ENCODE results near the gene SDK2.

Gene SDK2

DNA sequence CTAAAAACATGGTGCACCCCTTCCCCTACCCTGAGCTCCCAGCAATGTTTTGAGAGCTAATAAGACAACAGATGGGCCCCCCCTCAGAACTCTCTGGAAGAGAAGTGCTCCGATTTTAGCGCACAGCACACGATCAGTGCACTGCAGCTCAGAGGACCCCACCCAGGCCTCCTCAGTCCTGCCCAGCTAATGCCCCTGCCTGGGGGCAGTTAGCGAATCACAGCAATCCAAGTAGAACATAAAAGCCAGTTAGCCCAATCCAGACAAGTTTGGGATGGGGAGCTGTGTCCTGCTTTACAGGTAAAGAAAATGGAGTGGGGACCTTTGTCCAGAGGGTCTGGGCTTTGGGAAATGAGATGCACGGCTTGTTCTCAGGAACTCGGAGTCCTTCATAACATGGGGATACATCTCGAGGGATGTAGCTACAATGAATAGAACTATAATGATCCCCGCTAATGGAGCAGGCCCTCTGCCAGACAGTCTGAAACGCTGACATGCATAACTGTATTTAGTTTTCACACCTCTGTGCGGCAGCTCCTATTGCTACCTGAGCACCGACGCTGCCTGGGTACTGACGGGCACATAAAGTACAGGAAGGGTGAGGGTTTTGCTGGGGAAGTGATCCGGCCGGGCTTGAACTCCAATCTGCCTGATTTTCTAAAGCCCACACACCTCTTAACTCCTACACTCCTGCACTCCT lies 302.7 kb downstream of the SDK2 start:
- Histone ChIP-seq H3K27me3 (no peaks in the 10 kb centered on the region), H3K9me3 (no peaks in the 10 kb centered on the region), H3K4me3 (ENCODE audit: low read depth, low read length) (no peak overlapping the region), H3K36me3 (no peaks in the 10 kb centered on the region), H3K4me1 (peaks cover 31% of the 10 kb centered on the region)
- TF ChIP-seq, protein P1, sequence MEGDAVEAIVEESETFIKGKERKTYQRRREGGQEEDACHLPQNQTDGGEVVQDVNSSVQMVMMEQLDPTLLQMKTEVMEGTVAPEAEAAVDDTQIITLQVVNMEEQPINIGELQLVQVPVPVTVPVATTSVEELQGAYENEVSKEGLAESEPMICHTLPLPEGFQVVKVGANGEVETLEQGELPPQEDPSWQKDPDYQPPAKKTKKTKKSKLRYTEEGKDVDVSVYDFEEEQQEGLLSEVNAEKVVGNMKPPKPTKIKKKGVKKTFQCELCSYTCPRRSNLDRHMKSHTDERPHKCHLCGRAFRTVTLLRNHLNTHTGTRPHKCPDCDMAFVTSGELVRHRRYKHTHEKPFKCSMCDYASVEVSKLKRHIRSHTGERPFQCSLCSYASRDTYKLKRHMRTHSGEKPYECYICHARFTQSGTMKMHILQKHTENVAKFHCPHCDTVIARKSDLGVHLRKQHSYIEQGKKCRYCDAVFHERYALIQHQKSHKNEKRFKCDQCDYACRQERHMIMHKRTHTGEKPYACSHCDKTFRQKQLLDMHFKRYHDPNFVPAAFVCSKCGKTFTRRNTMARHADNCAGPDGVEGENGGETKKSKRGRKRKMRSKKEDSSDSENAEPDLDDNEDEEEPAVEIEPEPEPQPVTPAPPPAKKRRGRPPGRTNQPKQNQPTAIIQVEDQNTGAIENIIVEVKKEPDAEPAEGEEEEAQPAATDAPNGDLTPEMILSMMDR (IDR thresholded peaks at IDR 0.05; ENCODE audit: low read depth, low read length): no peak
- DNase-seq: no peak

DNA sequence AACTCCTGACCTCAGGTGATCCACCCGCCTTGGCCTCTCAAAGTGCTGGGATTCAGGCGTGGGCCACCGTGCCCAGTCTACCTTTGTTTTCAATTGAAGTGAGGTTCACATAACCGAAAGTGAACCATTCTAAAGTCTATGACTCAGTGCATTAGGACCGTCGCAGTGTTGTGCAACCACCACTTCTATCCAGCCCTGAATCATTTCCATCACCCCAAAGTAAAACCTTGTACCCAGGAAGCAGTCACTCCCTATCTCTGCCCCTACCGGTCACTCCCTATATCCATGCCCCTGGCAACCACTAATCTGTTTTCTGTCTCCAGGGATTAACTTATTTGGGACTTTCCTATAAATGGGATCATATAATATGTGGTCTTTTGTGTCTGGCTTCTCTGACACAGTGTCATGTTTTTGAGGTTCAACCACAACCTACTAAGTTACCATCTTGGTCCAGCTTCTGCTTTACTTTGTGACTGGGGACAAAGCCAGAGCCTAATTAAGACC lies 304.1 kb downstream of the SDK2 start:
- H3K27me3 ChIP-seq: no peaks in the 10 kb centered on the region
- H3K4me3 ChIP-seq (ENCODE audit: low read depth, low read length): no peak overlapping the region
- TF ChIP-seq, protein P1 (IDR thresholded peaks at IDR 0.05; ENCODE audit: low read depth, low read length): peak; percentile 28; the same call in 1 of the 2 replicates
- H3K36me3 ChIP-seq: no peaks in the 10 kb centered on the region
- H3K4me1 ChIP-seq: peaks cover 31% of the 10 kb centered on the region
- DNase-seq: no peak
- no peaks in the 10 kb centered on the region for H3K9me3 ChIP-seq

DNA sequence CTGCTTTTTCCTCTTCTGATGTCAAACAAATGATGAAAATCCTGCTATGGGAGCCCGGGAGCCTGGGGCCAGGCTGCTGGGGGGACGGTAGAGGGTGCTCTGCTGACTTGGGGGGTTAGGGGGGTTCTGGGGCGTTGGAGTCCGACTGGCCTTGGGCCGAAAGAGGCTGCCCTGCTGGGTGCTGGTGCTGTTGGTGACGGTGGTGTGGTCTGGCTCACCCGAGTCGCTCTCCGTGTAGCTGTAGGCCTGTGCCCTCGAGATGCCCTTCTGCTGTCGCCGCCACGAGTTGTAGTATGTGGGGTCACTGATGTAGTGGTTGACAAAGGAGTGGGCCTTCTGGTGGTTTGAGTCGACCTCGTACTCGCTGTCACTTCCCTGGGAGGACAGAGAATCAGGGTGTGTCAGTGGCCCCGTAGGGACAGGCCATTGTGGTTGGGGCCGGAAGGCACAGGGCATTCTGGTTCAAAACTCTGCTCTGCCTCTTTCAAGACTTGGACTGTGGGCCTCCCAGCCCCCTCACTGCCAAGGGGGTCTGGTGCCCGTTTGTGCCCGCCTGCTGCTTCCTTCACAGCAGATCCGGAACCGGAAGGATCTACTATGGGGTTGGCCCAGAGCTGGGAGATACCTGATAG lies 305.6 kb downstream of the SDK2 start:
- Histone ChIP-seq H3K9me3 (no peaks in the 10 kb centered on the region), H3K4me3 (ENCODE audit: low read depth, low read length) (no peak overlapping the region), H3K4me1 (peaks cover 25% of the 10 kb centered on the region), H3K27me3 (no peaks in the 10 kb centered on the region), H3K36me3 (no peaks in the 10 kb centered on the region)
- no peak for DNase-seq
- TF ChIP-seq, protein P1 (IDR thresholded peaks at IDR 0.05; ENCODE audit: low read depth, low read length): no peak

DNA sequence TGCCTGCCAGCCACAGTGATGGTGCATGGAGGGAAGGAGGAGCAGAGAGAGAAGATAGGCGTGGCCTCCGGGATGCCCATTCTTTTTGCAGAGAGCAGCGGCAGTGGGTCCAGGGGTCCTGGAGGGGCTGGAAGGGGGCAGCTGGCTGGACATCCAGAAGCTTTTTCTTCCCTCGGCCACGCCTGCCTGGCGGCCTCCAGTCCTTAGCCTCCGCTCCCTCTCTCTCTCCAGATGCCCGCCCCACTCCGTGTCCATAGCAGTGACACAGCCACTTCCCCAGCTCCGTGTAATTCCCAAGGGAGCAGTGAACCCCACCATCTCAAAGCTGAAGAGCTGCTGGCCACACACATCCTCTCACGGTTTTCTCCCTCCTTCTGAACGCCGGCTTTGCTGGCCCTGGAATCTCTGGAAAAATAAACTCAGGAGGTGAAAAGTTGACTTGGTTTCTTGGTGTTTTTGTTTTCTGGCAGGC lies 306.2 kb downstream of the SDK2 start:
- Histone ChIP-seq H3K4me3 (ENCODE audit: low read depth, low read length) (no peak overlapping the region), H3K36me3 (no peaks in the 10 kb centered on the region), H3K9me3 (no peaks in the 10 kb centered on the region), H3K27me3 (no peaks in the 10 kb centered on the region), H3K4me1 (peaks cover 22% of the 10 kb centered on the region)
- TF ChIP-seq, protein P1 (IDR thresholded peaks at IDR 0.05; ENCODE audit: low read depth, low read length): no peak
- DNase-seq: no peak

DNA sequence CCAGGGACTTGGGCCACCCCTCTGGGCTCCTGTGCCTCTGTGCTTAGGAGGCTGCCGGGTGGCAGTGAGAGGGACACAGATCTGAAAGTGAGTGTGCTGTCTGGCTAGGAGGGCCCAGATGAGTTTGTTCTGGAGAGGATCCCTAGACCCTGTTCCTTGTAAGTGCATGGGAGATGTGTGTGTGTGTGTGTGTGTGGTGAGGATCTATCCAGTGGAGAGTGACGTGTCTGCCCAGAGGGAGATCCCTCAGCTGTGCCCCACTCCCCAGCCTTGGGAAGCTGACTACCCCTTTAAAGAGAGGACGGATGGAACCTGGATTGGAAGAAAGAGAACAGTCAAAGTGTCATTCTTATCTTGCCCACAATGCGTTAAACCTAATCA lies 306.9 kb downstream of the SDK2 start:
- Histone ChIP-seq H3K27me3 (no peaks in the 10 kb centered on the region), H3K36me3 (no peaks in the 10 kb centered on the region), H3K4me3 (ENCODE audit: low read depth, low read length) (no peak overlapping the region), H3K9me3 (no peaks in the 10 kb centered on the region), H3K4me1 (peaks cover 14% of the 10 kb centered on the region)
- no peak for DNase-seq
- TF ChIP-seq, protein P1 (IDR thresholded peaks at IDR 0.05; ENCODE audit: low read depth, low read length): no peak
